ENCODE results near the gene ACACA.

Gene ACACA

GRCh38 chr17:37338847-37339246, 67.8 kb downstream of the ACACA start:
- peaks cover 23% of the 10 kb centered on the region; the same call in 1 of the 2 replicates for H3K36me3 ChIP-seq (ENCODE audit: insufficient read depth, low read depth, low read length)
- H3K9me3 ChIP-seq (ENCODE audit: insufficient read depth, low read depth, low read length), result no peaks in the 10 kb centered on the region
- no peak overlapping the region for H3K27ac ChIP-seq (ENCODE audit: low read length)
- H3K4me1 ChIP-seq (ENCODE audit: insufficient read depth, low read length), result peaks cover 8% of the 10 kb centered on the region; the same call in 1 of the 2 replicates
- H3K27me3 ChIP-seq (ENCODE audit: insufficient read depth, low read length), result no peaks in the 10 kb centered on the region
- H3K4me3 ChIP-seq (ENCODE audit: low read length), result no peak overlapping the region
- no peak overlapping the region for H3K9ac ChIP-seq (ENCODE audit: low read depth, low read length)

- no peaks in the 10 kb centered on the region for H3K27me3 ChIP-seq (ENCODE audit: insufficient read depth, low read length)
- H3K9me3 ChIP-seq (ENCODE audit: insufficient read depth, low read depth, low read length), result no peaks in the 10 kb centered on the region
- no peak overlapping the region for H3K27ac ChIP-seq (ENCODE audit: low read length)
- no peaks in the 10 kb centered on the region for H3K4me1 ChIP-seq (ENCODE audit: insufficient read depth, low read length)
- no peak overlapping the region for H3K4me3 ChIP-seq (ENCODE audit: low read length)
- no peak overlapping the region for H3K9ac ChIP-seq (ENCODE audit: low read depth, low read length)
- H3K36me3 ChIP-seq (ENCODE audit: insufficient read depth, low read depth, low read length), result peaks cover 67% of the 10 kb centered on the region
These were observed 79.1 kb downstream of the ACACA start for GRCh38 chr17:37327341-37328090.

- Histone ChIP-seq H3K27ac (ENCODE audit: low read length) (no peak overlapping the region), H3K9me3 (ENCODE audit: insufficient read depth, low read depth, low read length) (no peaks in the 10 kb centered on the region), H3K4me1 (ENCODE audit: insufficient read depth, low read length) (no peaks in the 10 kb centered on the region), H3K9ac (ENCODE audit: low read depth, low read length) (no peak overlapping the region), H3K27me3 (ENCODE audit: insufficient read depth, low read length) (no peaks in the 10 kb centered on the region), H3K36me3 (ENCODE audit: insufficient read depth, low read depth, low read length) (peaks cover 46% of the 10 kb centered on the region), H3K4me3 (ENCODE audit: low read length) (no peak overlapping the region)
These were observed 83.6 kb downstream of the ACACA start for GRCh38 chr17:37322826-37323561.

- H3K4me3 ChIP-seq (ENCODE audit: low read length), result no peak overlapping the region
- no peaks in the 10 kb centered on the region for H3K9me3 ChIP-seq (ENCODE audit: insufficient read depth, low read depth, low read length)
- H3K4me1 ChIP-seq (ENCODE audit: insufficient read depth, low read length), result no peaks in the 10 kb centered on the region
- H3K9ac ChIP-seq (ENCODE audit: low read depth, low read length), result no peak overlapping the region
- peaks cover 41% of the 10 kb centered on the region for H3K36me3 ChIP-seq (ENCODE audit: insufficient read depth, low read depth, low read length)
- H3K27ac ChIP-seq (ENCODE audit: low read length), result no peak overlapping the region
- no peaks in the 10 kb centered on the region for H3K27me3 ChIP-seq (ENCODE audit: insufficient read depth, low read length)
These were observed 84.5 kb downstream of the ACACA start for GRCh38 chr17:37322106-37322505.

GRCh38 chr17:37318931-37319594, 87.6 kb downstream of the ACACA start:
- Histone ChIP-seq H3K4me1 (ENCODE audit: insufficient read depth, low read length) (no peaks in the 10 kb centered on the region), H3K4me3 (ENCODE audit: low read length) (no peak overlapping the region), H3K27ac (ENCODE audit: low read length) (no peak overlapping the region), H3K36me3 (ENCODE audit: insufficient read depth, low read depth, low read length) (peaks cover 39% of the 10 kb centered on the region; the same call in 1 of the 2 replicates), H3K9ac (ENCODE audit: low read depth, low read length) (no peak overlapping the region), H3K27me3 (ENCODE audit: insufficient read depth, low read length) (no peaks in the 10 kb centered on the region), H3K9me3 (ENCODE audit: insufficient read depth, low read depth, low read length) (no peaks in the 10 kb centered on the region)

- H3K4me3 ChIP-seq (ENCODE audit: low read length), result no peak overlapping the region
- peaks cover 30% of the 10 kb centered on the region; the same call in 1 of the 2 replicates for H3K36me3 ChIP-seq (ENCODE audit: insufficient read depth, low read depth, low read length)
- no peaks in the 10 kb centered on the region for H3K4me1 ChIP-seq (ENCODE audit: insufficient read depth, low read length)
- H3K9ac ChIP-seq (ENCODE audit: low read depth, low read length), result no peak overlapping the region
- H3K27me3 ChIP-seq (ENCODE audit: insufficient read depth, low read length), result no peaks in the 10 kb centered on the region
- H3K9me3 ChIP-seq (ENCODE audit: insufficient read depth, low read depth, low read length), result no peaks in the 10 kb centered on the region
- no peak overlapping the region for H3K27ac ChIP-seq (ENCODE audit: low read length)
These were observed 88.8 kb downstream of the ACACA start for GRCh38 chr17:37317867-37318266.

- no peaks in the 10 kb centered on the region for H3K9me3 ChIP-seq (ENCODE audit: insufficient read depth, low read depth, low read length)
- no peak overlapping the region for H3K9ac ChIP-seq (ENCODE audit: low read depth, low read length)
- H3K27ac ChIP-seq (ENCODE audit: low read length), result no peak overlapping the region
- no peaks in the 10 kb centered on the region for H3K27me3 ChIP-seq (ENCODE audit: insufficient read depth, low read length)
- H3K4me3 ChIP-seq (ENCODE audit: low read length), result no peak overlapping the region
- H3K36me3 ChIP-seq (ENCODE audit: insufficient read depth, low read depth, low read length), result peaks cover 21% of the 10 kb centered on the region; the same call in 1 of the 2 replicates
- H3K4me1 ChIP-seq (ENCODE audit: insufficient read depth, low read length), result no peaks in the 10 kb centered on the region
These were observed 91.0 kb downstream of the ACACA start for GRCh38 chr17:37315601-37316000.

GRCh38 chr17:37312137-37312923, 94.3 kb downstream of the ACACA start:
- H3K4me1 ChIP-seq (ENCODE audit: insufficient read depth, low read length), result no peaks in the 10 kb centered on the region
- no peak overlapping the region for H3K4me3 ChIP-seq (ENCODE audit: low read length)
- H3K27me3 ChIP-seq (ENCODE audit: insufficient read depth, low read length), result no peaks in the 10 kb centered on the region
- no peaks in the 10 kb centered on the region for H3K9me3 ChIP-seq (ENCODE audit: insufficient read depth, low read depth, low read length)
- H3K27ac ChIP-seq (ENCODE audit: low read length), result no peak overlapping the region
- no peak overlapping the region for H3K9ac ChIP-seq (ENCODE audit: low read depth, low read length)
- peaks cover 20% of the 10 kb centered on the region; the same call in 1 of the 2 replicates for H3K36me3 ChIP-seq (ENCODE audit: insufficient read depth, low read depth, low read length)

GRCh38 chr17:37310940-37311339, 95.7 kb downstream of the ACACA start:
- peaks cover 18% of the 10 kb centered on the region for H3K36me3 ChIP-seq (ENCODE audit: insufficient read depth, low read depth, low read length)
- no peaks in the 10 kb centered on the region for H3K9me3 ChIP-seq (ENCODE audit: insufficient read depth, low read depth, low read length)
- no peaks in the 10 kb centered on the region for H3K4me1 ChIP-seq (ENCODE audit: insufficient read depth, low read length)
- H3K4me3 ChIP-seq (ENCODE audit: low read length), result no peak overlapping the region
- no peaks in the 10 kb centered on the region for H3K27me3 ChIP-seq (ENCODE audit: insufficient read depth, low read length)
- no peak overlapping the region for H3K27ac ChIP-seq (ENCODE audit: low read length)
- no peak overlapping the region for H3K9ac ChIP-seq (ENCODE audit: low read depth, low read length)

GRCh38 chr17:37309051-37309450, 97.6 kb downstream of the ACACA start:
- no peak overlapping the region for H3K9ac ChIP-seq (ENCODE audit: low read depth, low read length)
- peaks cover 11% of the 10 kb centered on the region for H3K36me3 ChIP-seq (ENCODE audit: insufficient read depth, low read depth, low read length)
- H3K9me3 ChIP-seq (ENCODE audit: insufficient read depth, low read depth, low read length), result no peaks in the 10 kb centered on the region
- H3K4me3 ChIP-seq (ENCODE audit: low read length), result no peak overlapping the region
- H3K4me1 ChIP-seq (ENCODE audit: insufficient read depth, low read length), result no peaks in the 10 kb centered on the region
- H3K27ac ChIP-seq (ENCODE audit: low read length), result no peak overlapping the region
- no peaks in the 10 kb centered on the region for H3K27me3 ChIP-seq (ENCODE audit: insufficient read depth, low read length)

- H3K4me3 ChIP-seq (ENCODE audit: low read length), result no peak overlapping the region
- peaks cover 8% of the 10 kb centered on the region; the same call in 1 of the 2 replicates for H3K4me1 ChIP-seq (ENCODE audit: insufficient read depth, low read length)
- H3K36me3 ChIP-seq (ENCODE audit: insufficient read depth, low read depth, low read length), result peaks cover 23% of the 10 kb centered on the region
- H3K27me3 ChIP-seq (ENCODE audit: insufficient read depth, low read length), result no peaks in the 10 kb centered on the region
- no peak overlapping the region for H3K9ac ChIP-seq (ENCODE audit: low read depth, low read length)
- H3K9me3 ChIP-seq (ENCODE audit: insufficient read depth, low read depth, low read length), result no peaks in the 10 kb centered on the region
- H3K27ac ChIP-seq (ENCODE audit: low read length), result no peak overlapping the region
These were observed 101.2 kb downstream of the ACACA start for GRCh38 chr17:37305406-37305905.

All from iPS-20b (cell line).